GM13977 (cell line): ENCODE results near the gene RALGAPA1.

Source experiments
- DNase-seq: peaks from one replicate; pipeline ENCODE4 v3.0.0; 2012; ENCODE audit warnings: low spot score
- CTCF ChIP-seq: IDR thresholded peaks from 2 replicates; pipeline ENCODE4 v1.5.1; 2012; ENCODE audit warnings: mild to moderate bottlenecking, control low read depth; ENCODE audit not compliant: insufficient read depth; ENCODE audit errors: extremely low read depth, missing control alignments
- in situ Hi-C: fragments of 300-500 bp; cut with MboI; formaldehyde crosslinking; loops from one replicate; pipeline ENCODE4 v1.12.0; 2022; ENCODE audit warnings: low sequenced_read_pairs, low pct_unique_long_range_greater_than_20kb, mixed read lengths, inconsistent platforms; ENCODE audit not compliant: unreplicated experiment

The RALGAPA1 gene

DNA sequence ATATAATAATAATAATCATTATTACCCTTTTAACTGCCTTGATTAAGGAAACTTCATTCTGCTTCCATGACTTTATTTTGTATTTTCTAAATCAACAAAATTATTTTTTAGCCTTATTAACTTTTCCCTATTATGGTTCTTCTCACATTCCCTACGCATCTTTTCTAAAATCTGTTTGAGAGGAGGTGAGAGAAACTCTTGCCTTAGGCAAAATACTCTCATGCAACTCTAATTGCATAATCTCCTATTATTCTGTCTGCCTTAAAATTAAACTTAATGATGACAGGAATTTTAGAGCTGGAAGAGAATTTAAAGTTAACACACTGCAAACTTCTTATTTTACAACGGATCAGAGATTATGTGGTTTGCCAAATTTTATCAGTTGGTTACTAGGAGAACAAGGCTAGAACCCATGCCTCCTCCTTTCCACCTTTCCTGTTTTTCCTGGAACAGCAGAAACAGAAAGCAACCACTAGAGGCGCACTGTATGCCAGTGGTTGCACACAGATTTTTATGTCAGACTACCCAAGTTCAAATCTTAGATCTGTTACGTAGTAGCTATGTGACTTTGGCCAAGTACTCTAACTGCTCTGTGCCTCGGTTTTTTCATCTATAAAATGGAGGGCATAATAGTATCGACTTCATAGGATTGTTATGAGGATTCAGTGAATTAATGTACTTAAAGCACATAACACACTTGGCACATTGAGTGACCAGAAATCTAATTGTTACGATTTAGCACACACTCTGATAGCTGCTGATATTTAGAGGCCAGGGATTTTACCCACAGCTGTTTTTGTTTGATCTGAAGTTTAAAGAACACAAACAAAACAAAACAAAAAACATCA is 12.7 kb upstream of the RALGAPA1 start:
- DNase-seq = no peak
- TF ChIP-seq CTCF = peak; percentile 81
- in situ Hi-C loops = loop anchor here (25.0 kb wide), 2 partner anchors 384 to 684 kb away; no protein-coding TSS in a partner anchor

GRCh38 chr14:35819591-35820540 is 10.8 kb upstream of the RALGAPA1 start:
- no peak for TF ChIP-seq CTCF
- in situ Hi-C loops = loop anchor here (25.0 kb wide), 2 partner anchors 383 to 683 kb away; no protein-coding TSS in a partner anchor

GRCh38 chr14:35818346-35819115 is 9.4 kb upstream of the RALGAPA1 start:
- in situ Hi-C loops = loop anchor here (25.0 kb wide), 2 partner anchors 381 to 681 kb away; no protein-coding TSS in a partner anchor
- peak; percentile 51 for TF ChIP-seq CTCF
- DNase-seq = peak; percentile 60

More at GRCh38 chr14:35819591-35820540, 10.8 kb upstream of the RALGAPA1 start:
- no peak for DNase-seq

GRCh38 chr14:35814371-35815005 is 5.4 kb upstream of the RALGAPA1 start:
- in situ Hi-C loops = loop anchor here (25.0 kb wide), 2 partner anchors 377 to 677 kb away; no protein-coding TSS in a partner anchor
- peak; percentile 84 for TF ChIP-seq CTCF
- DNase-seq = peak; percentile 58

DNA sequence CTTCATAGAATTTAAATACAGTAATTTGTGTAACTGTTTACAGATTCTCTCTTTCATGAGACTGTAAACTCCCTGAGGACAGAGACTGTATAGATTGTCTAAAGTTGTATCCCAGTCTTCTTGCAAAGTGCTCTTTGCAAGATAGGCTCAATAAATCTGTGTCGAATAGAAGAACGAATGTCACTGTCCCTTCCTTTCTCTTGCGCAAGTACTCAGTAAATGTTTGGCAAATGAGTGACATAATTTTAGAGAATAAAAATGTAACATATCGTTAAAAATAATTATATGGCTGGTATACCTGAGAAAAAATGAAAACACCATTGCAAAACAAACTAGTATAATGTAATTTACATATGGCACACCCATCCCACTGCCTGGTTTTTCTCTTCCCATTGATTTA is 1.9 kb upstream of the RALGAPA1 start:
- DNase-seq = no peak
- in situ Hi-C loops = loop anchor here (25.0 kb wide), 2 partner anchors 374 to 674 kb away; no protein-coding TSS in a partner anchor
- no peak for TF ChIP-seq CTCF
